Keratinocyte (primary cell): Measurements from ENCODE around the gene ICAM2. TPM values are rescaled to one million over a fixed set of nuclear protein-coding genes. Genes with fewer than 3 reads are reported as not detected.

ENCODE experiments used
- DNase-seq: peaks from one replicate; pipeline ENCODE4 v3.0.0-alpha.2; 2011; ENCODE audit warnings: low read depth, missing footprints, low spot score
- FAIRE-seq: peaks from 2 replicates; lab custom pipeline; 2011; peaks lifted over from hg19 to GRCh38; lab: Jason Lieb, UNC
- H2AFZ ChIP-seq: 2 replicates; pipeline ENCODE4 v1.6.0; 2012; ENCODE audit warnings: low read length, control low read depth, inconsistent platforms; ENCODE audit not compliant: control insufficient read depth
- H3K27ac ChIP-seq: 2 replicates; pipeline ENCODE4 v1.5.1; 2011; ENCODE audit warnings: low read length; ENCODE audit not compliant: control insufficient read depth, insufficient read depth
- H3K27me3 ChIP-seq: 3 replicates; pipeline ENCODE4 v1.6.0; 2011; ENCODE audit warnings: low read length; ENCODE audit not compliant: control insufficient read depth, insufficient read depth; ENCODE audit errors: extremely low read depth
- H3K36me3 ChIP-seq, 2 experiments: 2 replicates in 1 of 2; 3 replicates in 1 of 2; pipeline ENCODE4 v1.5.1; 2011; ENCODE audit warnings: low read length in 2 of 2, mild to moderate bottlenecking in 1 of 2; ENCODE audit not compliant: control insufficient read depth in 2 of 2, insufficient read depth in 2 of 2; ENCODE audit errors: extremely low read depth in 1 of 2
- H3K4me1 ChIP-seq: 3 replicates; pipeline ENCODE4 v1.5.1; 2011; ENCODE audit warnings: low read length; ENCODE audit not compliant: control insufficient read depth, insufficient read depth; ENCODE audit errors: extremely low read depth
- H3K4me2 ChIP-seq: 3 replicates; pipeline ENCODE4 v1.6.0; 2011; ENCODE audit warnings: low read depth, low read length; ENCODE audit not compliant: control insufficient read depth, insufficient read depth; ENCODE audit errors: extremely low read depth
- H3K4me3 ChIP-seq, 3 experiments: fragments of 200-600 bp in 1 of 3; sonication (generic) in 1 of 3; 2 replicates in 2 of 3; 3 replicates in 1 of 3; pipeline ENCODE4 v1.5.1; 2011 to 2016; ENCODE audit warnings: low read length in 3 of 3, mild to moderate bottlenecking in 3 of 3, control low read depth in 2 of 3, inconsistent platforms in 1 of 3, low read depth in 1 of 3, mixed read lengths in 1 of 3, mixed run types in 1 of 3, moderate library complexity in 1 of 3; ENCODE audit not compliant: control insufficient read depth in 2 of 3, insufficient read depth in 2 of 3; ENCODE audit errors: extremely low read depth in 1 of 3
- H3K79me2 ChIP-seq: 2 replicates; pipeline ENCODE4 v1.6.0; 2012; ENCODE audit warnings: low read length; ENCODE audit not compliant: control insufficient read depth, insufficient read depth
- H3K9ac ChIP-seq: 3 replicates; pipeline ENCODE4 v1.6.0; 2011; ENCODE audit warnings: low read length; ENCODE audit not compliant: control insufficient read depth, insufficient read depth; ENCODE audit errors: extremely low read depth
- H3K9me1 ChIP-seq: 3 replicates; pipeline ENCODE4 v1.6.0; 2011; ENCODE audit warnings: low read length; ENCODE audit not compliant: control insufficient read depth, insufficient read depth; ENCODE audit errors: extremely low read depth
- H3K9me3 ChIP-seq: 2 replicates; pipeline ENCODE4 v1.5.1; 2012; ENCODE audit warnings: low read depth, low read length; ENCODE audit not compliant: control insufficient read depth
- H4K20me1 ChIP-seq: 3 replicates; pipeline ENCODE4 v1.6.0; 2011; ENCODE audit warnings: low read length; ENCODE audit not compliant: control insufficient read depth, insufficient read depth; ENCODE audit errors: extremely low read depth
- EZH2 ChIP-seq: IDR thresholded peaks from one replicate; pipeline ENCODE4 v1.6.1; 2012; ENCODE audit warnings: inconsistent platforms, mild to moderate bottlenecking, low read length, moderate library complexity
- dilution Hi-C: fragments of 300-500 bp; cut with MboI; formaldehyde crosslinking; loops from one replicate; pipeline ENCODE4 v1.7.0; 2020; ENCODE audit warnings: low sequenced_read_pairs; ENCODE audit not compliant: extremely low pct_ligation_motif_present
- polyA plus RNA-seq, 5 experiments: library from polyadenylated mRNA; depleted of rRNA in 3 of 5; stranded (reverse) in 3 of 5; stranded (forward) in 1 of 5; unstranded in 1 of 5; fragments of >200 nt; gene quantifications; 1 replicate in 1 of 5; 2 replicates in 3 of 5; 3 replicates in 1 of 5; pipeline versions ENCODE4 v1.2.1 to v1.2.3, GENCODE V29; 2011 to 2012; ENCODE audit warnings: missing spikeins in 2 of 5, low read depth in 1 of 5, low replicate concordance in 1 of 5
- TF ChIP-seq, protein P1 (sequence below), 3 experiments: IDR thresholded peaks in 1 of 3; conservative IDR thresholded peaks in 1 of 3; optimal IDR thresholded peaks in 1 of 3; 2 replicates in 2 of 3; 3 replicates in 1 of 3; pipeline versions ENCODE3 to v1.5.1; 2011; ENCODE audit warnings: low read length in 3 of 3, mild to moderate bottlenecking in 3 of 3, moderate library complexity in 2 of 3, control low read depth in 1 of 3, inconsistent platforms in 1 of 3; ENCODE audit not compliant: insufficient read depth in 2 of 3; ENCODE audit errors: extremely low read depth in 1 of 3

ICAM2 gene
- polyA plus RNA-seq, 1 donor (not counting 4 experiments of a cell fraction or from before 2014, with no cell fraction given) = 0.09 TPM

DNA sequence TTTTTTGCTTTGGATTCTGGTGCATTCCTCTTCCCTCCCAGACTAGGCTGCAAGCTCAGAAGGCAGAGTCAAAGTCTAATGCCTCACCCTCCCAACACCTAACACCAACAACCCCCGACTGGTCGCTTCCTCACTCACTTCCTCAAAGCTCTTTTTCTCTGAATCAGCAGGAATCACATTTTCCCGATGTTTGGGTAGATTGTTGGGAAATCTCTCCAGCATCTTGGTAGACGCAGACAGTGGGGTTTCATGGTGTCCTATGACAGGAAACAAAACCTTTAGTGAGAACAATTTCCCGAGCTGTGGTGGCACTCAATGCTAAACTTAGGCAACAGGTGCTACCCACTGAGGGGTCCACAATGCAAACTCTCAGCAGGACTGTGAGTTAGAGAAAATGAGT is 39.9 kb upstream of the ICAM2 start:
- no peak for FAIRE-seq
- Histone ChIP-seq H3K9me1 (peaks cover 2% of the 10 kb centered on the region), H3K79me2 (no peaks in the 10 kb centered on the region), H3K27ac (no peak overlapping the region), H4K20me1 (no peaks in the 10 kb centered on the region), H3K4me3 (no peak overlapping the region), H3K9ac (no peak overlapping the region), H3K4me1 (peaks cover 11% of the 10 kb centered on the region), H3K36me3 (peaks cover 21 to 43% of the 10 kb centered on the region in 2 experiments), H2AFZ (no peak overlapping the region), H3K4me2 (no peak overlapping the region), H3K27me3 (no peaks in the 10 kb centered on the region), H3K9me3 (no peaks in the 10 kb centered on the region)
- no peak for DNase-seq
- TF ChIP-seq, protein P1, sequence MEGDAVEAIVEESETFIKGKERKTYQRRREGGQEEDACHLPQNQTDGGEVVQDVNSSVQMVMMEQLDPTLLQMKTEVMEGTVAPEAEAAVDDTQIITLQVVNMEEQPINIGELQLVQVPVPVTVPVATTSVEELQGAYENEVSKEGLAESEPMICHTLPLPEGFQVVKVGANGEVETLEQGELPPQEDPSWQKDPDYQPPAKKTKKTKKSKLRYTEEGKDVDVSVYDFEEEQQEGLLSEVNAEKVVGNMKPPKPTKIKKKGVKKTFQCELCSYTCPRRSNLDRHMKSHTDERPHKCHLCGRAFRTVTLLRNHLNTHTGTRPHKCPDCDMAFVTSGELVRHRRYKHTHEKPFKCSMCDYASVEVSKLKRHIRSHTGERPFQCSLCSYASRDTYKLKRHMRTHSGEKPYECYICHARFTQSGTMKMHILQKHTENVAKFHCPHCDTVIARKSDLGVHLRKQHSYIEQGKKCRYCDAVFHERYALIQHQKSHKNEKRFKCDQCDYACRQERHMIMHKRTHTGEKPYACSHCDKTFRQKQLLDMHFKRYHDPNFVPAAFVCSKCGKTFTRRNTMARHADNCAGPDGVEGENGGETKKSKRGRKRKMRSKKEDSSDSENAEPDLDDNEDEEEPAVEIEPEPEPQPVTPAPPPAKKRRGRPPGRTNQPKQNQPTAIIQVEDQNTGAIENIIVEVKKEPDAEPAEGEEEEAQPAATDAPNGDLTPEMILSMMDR (optimal IDR thresholded peaks at IDR 0.05 in 1 of 3, IDR thresholded peaks at IDR 0.05 in 1 of 3, conservative IDR thresholded peaks at IDR 0.05 in 1 of 3; ENCODE audit: extremely low read depth in 1 of 3, insufficient read depth in 2 of 3, low read length in 3 of 3) = no peak
- TF ChIP-seq EZH2 = no peak
- dilution Hi-C loops = no loop called here

DNA sequence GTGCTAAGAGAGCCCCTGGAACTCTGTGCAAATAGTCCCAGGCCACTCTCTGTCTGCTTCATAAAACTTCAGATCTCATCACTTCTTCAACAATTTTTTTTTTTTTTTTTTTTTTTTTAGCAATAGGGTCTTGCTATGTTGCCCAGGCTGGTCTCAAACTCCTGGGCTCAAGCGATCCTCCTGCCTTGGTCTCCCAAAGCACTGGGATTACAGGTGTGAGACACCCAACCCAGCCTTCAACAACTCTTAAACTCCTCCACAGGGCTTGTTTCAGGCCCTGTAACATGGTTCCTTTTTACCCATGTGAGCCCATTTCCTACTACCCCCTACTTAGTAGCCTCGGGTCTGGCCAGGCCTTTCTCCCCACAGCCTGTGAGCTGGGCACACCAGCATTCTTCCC is 39.3 kb upstream of the ICAM2 start:
- DNase-seq (no peak), FAIRE-seq (no peak)
- Histone ChIP-seq H3K27ac (no peak overlapping the region), H3K27me3 (no peaks in the 10 kb centered on the region), H2AFZ (no peak overlapping the region), H3K9me1 (peaks cover 2% of the 10 kb centered on the region), H3K9me3 (no peaks in the 10 kb centered on the region), H3K36me3 (peaks cover 25 to 48% of the 10 kb centered on the region in 2 experiments), H3K79me2 (no peaks in the 10 kb centered on the region), H3K9ac (no peak overlapping the region), H4K20me1 (no peaks in the 10 kb centered on the region), H3K4me1 (peaks cover 11% of the 10 kb centered on the region), H3K4me3 (no peak overlapping the region), H3K4me2 (no peak overlapping the region)
- dilution Hi-C loops = no loop called here
- TF ChIP-seq, protein P1 (optimal IDR thresholded peaks at IDR 0.05 in 1 of 3, IDR thresholded peaks at IDR 0.05 in 1 of 3, conservative IDR thresholded peaks at IDR 0.05 in 1 of 3; ENCODE audit: extremely low read depth in 1 of 3, insufficient read depth in 2 of 3, low read length in 3 of 3) = no peak
- no peak for TF ChIP-seq EZH2
